Neutrophil (primary cell): ENCODE results near the gene CP.

ENCODE experiments used
- H3K27ac ChIP-seq: fragments of 200-600 bp; sonication (generic); 2 replicates; pipeline ENCODE4 v1.5.1; 2016; ENCODE audit warnings: mild to moderate bottlenecking, moderate library complexity
- H3K27me3 ChIP-seq: fragments of 200-600 bp; sonication (generic); 2 replicates; pipeline ENCODE4 v1.6.0; 2016; ENCODE audit warnings: mild to moderate bottlenecking
- H3K36me3 ChIP-seq: fragments of 200-600 bp; sonication (generic); 2 replicates; pipeline ENCODE4 v1.5.1; 2017
- H3K4me1 ChIP-seq, 2 experiments: fragments of 200-600 bp in 1 of 2; sonication (generic) in 1 of 2; 1 replicate in 1 of 2; 2 replicates in 1 of 2; pipeline versions ENCODE4 v1.5.1 to v1.6.1; 2013 to 2016; ENCODE audit warnings: low read depth in 1 of 2, low read length in 1 of 2, mild to moderate bottlenecking in 1 of 2, moderate library complexity in 1 of 2; ENCODE audit not compliant: control insufficient read depth in 1 of 2, insufficient read depth in 1 of 2
- H3K4me3 ChIP-seq, 2 experiments: fragments of 200-600 bp in 1 of 2; sonication (generic) in 1 of 2; 1 replicate in 1 of 2; 2 replicates in 1 of 2; pipeline ENCODE4 v1.5.1; 2013 to 2016; ENCODE audit warnings: low read depth in 1 of 2, low read length in 1 of 2, mild to moderate bottlenecking in 1 of 2, moderate library complexity in 1 of 2
- H3K9me3 ChIP-seq: fragments of 200-600 bp; sonication (generic); 2 replicates; pipeline ENCODE4 v1.5.1; 2016
- TF ChIP-seq, protein P1 (sequence below): fragments of 200-600 bp; sonication (generic); IDR thresholded peaks from 2 replicates; pipeline ENCODE4 v1.5.1; 2016; ENCODE audit warnings: antibody characterized with exemption

CP gene

DNA sequence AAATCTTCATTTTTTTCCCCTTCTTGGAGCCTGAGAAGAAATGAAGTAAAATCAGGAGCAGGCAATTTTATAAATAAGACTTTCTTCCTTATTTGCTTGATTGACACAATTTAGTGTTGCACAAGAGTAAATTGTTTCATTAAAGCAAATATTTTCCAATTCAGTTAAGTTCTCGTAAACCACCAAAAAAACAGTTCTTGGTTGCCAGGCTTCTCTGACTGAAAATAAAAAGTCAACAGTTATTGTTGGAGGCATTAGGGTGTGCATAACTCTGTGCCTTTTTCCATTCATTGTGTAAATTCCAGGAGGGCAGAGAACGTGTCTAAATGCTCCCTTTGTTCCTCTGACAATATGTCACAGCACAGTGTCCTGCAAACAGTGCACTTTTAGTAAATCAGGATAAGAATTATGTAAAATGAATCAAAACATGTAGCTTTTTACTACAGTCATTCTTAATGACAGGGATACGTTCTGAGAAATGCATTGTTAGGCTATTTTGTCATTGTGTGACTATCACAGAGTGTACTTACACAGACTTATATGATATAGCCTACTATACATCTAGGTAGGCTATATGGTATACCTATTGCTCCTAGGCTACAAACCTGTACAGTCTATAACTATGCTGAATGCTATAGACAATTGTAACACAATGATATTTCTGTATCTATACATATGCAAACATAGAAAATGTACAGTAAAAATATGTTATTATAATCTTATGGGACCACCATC is at the start of gene CP:
TSS of gene CP (minus strand) at position 47 of the 735 bp plus-strand sequence. CDS start at position 10, 37 bp downstream.
- Histone ChIP-seq H3K4me3 (no peak within 1 kb of the TSS), H3K4me1 (peaks cover 7 to 10% of the 10 kb centered on the region in 2 experiments), H3K36me3 (no peaks in the 10 kb centered on the region), H3K27me3 (no peaks in the 10 kb centered on the region), H3K9me3 (no peaks in the 10 kb centered on the region), H3K27ac (no peak within 1 kb of the TSS)
- TF ChIP-seq, protein P1, sequence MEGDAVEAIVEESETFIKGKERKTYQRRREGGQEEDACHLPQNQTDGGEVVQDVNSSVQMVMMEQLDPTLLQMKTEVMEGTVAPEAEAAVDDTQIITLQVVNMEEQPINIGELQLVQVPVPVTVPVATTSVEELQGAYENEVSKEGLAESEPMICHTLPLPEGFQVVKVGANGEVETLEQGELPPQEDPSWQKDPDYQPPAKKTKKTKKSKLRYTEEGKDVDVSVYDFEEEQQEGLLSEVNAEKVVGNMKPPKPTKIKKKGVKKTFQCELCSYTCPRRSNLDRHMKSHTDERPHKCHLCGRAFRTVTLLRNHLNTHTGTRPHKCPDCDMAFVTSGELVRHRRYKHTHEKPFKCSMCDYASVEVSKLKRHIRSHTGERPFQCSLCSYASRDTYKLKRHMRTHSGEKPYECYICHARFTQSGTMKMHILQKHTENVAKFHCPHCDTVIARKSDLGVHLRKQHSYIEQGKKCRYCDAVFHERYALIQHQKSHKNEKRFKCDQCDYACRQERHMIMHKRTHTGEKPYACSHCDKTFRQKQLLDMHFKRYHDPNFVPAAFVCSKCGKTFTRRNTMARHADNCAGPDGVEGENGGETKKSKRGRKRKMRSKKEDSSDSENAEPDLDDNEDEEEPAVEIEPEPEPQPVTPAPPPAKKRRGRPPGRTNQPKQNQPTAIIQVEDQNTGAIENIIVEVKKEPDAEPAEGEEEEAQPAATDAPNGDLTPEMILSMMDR, result no peak

DNA sequence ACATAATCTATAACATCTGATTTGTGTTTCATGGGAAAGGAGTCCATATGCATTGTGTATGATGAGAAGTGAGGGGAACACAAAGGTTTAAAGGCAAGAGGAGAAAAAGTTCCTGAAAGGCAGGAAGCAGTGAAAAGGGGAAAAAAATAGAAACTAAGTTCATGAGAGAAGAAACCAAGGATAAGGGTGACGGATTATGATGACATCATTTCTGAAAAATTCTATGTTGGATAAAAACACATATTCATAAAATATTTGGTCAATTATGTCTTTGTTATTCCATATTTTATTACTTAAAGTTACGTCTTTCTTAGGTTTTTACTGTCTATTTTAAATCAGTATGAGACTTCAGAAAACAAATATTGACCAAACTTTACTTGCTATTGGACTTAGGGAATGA is 48.6 kb upstream of the CP start:
- Histone ChIP-seq H3K27me3 (no peaks in the 10 kb centered on the region), H3K36me3 (no peaks in the 10 kb centered on the region), H3K9me3 (no peaks in the 10 kb centered on the region), H3K27ac (no peak overlapping the region), H3K4me3 (no peak overlapping the region), H3K4me1 (no peaks in the 10 kb centered on the region)
- TF ChIP-seq, protein P1, result no peak

DNA sequence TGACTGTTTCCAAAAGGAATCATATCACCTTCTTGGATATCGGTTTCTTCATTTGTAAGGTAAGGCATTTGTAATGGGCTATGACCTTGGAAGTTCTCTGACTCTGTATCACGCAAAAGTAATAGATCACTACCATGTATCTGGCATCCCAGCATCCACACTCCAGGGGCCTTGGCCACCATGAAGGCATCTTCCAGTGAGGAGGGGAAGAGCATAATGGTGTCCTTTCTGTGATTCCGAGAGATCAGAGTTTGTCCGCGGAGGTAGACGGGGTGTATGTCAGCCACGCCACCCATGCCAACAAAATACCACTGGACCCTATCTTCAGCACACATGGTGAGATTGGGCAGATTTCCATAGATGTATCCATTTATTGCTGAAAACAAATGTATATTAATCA is 48.1 kb upstream of the CP start:
- TF ChIP-seq, protein P1, result no peak
- H3K9me3 ChIP-seq, result no peaks in the 10 kb centered on the region

DNA sequence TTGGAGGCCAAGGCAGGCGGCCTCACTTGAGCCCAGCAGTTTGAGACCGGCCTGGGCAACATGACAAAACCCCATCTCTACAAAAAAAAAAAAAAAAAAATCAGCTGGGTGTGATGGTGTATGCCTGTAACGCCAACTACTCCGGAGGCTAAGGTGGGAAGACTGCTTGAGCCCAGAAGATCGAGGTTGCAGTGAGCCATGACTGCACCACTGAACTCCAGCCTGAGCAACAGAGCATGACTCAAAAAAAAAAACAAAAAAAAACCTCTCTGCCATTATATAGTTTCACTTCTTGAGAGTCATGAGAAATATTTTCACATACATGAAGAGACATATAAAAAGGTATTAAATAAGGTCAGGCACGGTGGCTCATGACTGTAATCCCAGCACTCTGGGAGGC is 45.9 kb upstream of the CP start:
- H3K36me3 ChIP-seq, result no peaks in the 10 kb centered on the region
- no peaks in the 10 kb centered on the region for H3K9me3 ChIP-seq
- TF ChIP-seq, protein P1, result no peak
- H3K4me1 ChIP-seq, result no peaks in the 10 kb centered on the region
- H3K4me3 ChIP-seq, result no peak overlapping the region
- no peaks in the 10 kb centered on the region for H3K27me3 ChIP-seq
- H3K27ac ChIP-seq, result no peak overlapping the region

More for the DNA sequence above, 48.1 kb upstream of the CP start:
- no peaks in the 10 kb centered on the region for H3K4me1 ChIP-seq
- no peaks in the 10 kb centered on the region for H3K27me3 ChIP-seq
- H3K27ac ChIP-seq, result no peak overlapping the region
- no peak overlapping the region for H3K4me3 ChIP-seq
- H3K36me3 ChIP-seq, result no peaks in the 10 kb centered on the region

DNA sequence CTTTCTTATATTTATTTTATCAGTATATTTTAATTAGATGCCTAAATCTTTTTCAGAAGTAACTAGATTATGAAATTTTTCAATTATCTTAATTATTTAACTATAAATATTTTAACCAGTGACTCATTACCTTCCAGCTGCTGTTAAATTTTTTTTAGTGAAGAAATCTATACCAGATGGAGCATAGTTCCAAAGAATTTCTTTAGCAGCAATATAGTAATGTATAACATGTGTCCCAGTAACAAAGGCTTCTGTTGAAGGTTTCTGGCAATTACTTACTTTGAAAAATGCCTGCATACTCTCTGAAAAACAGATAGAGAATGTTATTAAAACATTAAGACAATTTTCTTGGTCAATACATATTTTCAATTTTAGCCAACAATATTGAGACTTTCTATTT is 45.1 kb upstream of the CP start:
- H3K27me3 ChIP-seq, result no peaks in the 10 kb centered on the region
- no peak overlapping the region for H3K4me3 ChIP-seq
- H3K27ac ChIP-seq, result no peak overlapping the region
- TF ChIP-seq, protein P1, result no peak
- H3K9me3 ChIP-seq, result no peaks in the 10 kb centered on the region
- H3K4me1 ChIP-seq, result no peaks in the 10 kb centered on the region
- no peaks in the 10 kb centered on the region for H3K36me3 ChIP-seq
